Left ventricle myocardium inferior (tissue), 1 donor: Measurements from ENCODE around the gene LDLRAD4. TPM values are rescaled to one million over a fixed set of nuclear protein-coding genes. Genes with fewer than 3 reads are reported as not detected.

Experiments used
- DNase-seq: peaks from one replicate; pipeline ENCODE4 v3.0.0-alpha.2; 2020
- H3K27ac ChIP-seq: fragments of 200-600 bp; replicated peaks from 2 replicates; pipeline ENCODE4 v1.8.0; 2021
- H3K27me3 ChIP-seq: fragments of 200-600 bp; 2 replicates; pipeline ENCODE4 v1.8.0; 2021; ENCODE audit warnings: low read depth
- H3K36me3 ChIP-seq: fragments of 200-600 bp; 2 replicates; pipeline ENCODE4 v1.8.0; 2021
- H3K4me1 ChIP-seq: fragments of 200-600 bp; 2 replicates; pipeline ENCODE4 v1.8.0; 2021
- H3K4me3 ChIP-seq: fragments of 200-600 bp; 2 replicates; pipeline ENCODE4 v1.8.0; 2021; ENCODE audit warnings: mild to moderate bottlenecking, moderate library complexity
- H3K9me3 ChIP-seq: fragments of 200-600 bp; replicated peaks from 2 replicates; pipeline ENCODE4 v1.8.0; 2021
- intact Hi-C: fragments of 100-400 bp; cut with micrococcal nuclease; formaldehyde crosslinking; loops from one replicate; pipeline ENCODE4 v1.11.0; 2022
- total RNA-seq: library from RNA; stranded (reverse); fragmentation: NEBNext Ultra II Directional; extraction: Animal tissue kit (Norgen Biotek cat#: 25700); gene quantifications from one replicate; pipeline ENCODE4 v1.2.1, GENCODE V29; 2021
- TF ChIP-seq, protein P1 (sequence below): fragments of 200-600 bp; IDR thresholded peaks from 2 replicates; pipeline ENCODE4 v1.8.0; 2021; ENCODE audit warnings: antibody characterized with exemption, mild to moderate bottlenecking, borderline replicate concordance
- donor health status: DM: no; HTN: yes; CAD: no; lungs with severe emphysema.

LDLRAD4 gene
- total RNA-seq, 1 donor from 2014 or later, result 43.3 TPM

DNA sequence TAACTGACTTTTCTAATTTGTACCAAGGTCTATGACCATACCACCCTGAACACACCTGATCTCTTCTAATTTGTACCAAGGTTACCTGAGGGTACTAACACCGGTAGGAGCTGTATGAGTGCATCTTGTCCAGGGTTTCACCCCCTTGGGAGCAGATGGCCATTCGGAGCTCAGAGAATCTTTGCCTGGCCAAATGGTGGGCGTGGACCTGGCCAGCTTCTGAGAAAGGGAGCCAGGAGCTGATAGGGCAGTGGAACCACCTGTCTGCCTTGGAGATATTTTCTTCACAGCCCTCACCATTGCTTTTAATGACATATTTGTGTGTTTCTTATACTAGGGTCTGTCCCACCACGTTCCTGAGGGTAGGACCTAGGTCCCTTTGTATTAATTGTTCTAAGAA, 188.9 kb downstream of the LDLRAD4 start:
- H3K27ac ChIP-seq, result no peak overlapping the region
- no peak for DNase-seq
- peaks cover 11% of the 10 kb centered on the region for H3K9me3 ChIP-seq
- peaks cover 15% of the 10 kb centered on the region for H3K4me1 ChIP-seq
- H3K36me3 ChIP-seq, result no peaks in the 10 kb centered on the region
- no peaks in the 10 kb centered on the region for H3K27me3 ChIP-seq
- intact Hi-C loops, result no loop called here
- TF ChIP-seq, protein P1, sequence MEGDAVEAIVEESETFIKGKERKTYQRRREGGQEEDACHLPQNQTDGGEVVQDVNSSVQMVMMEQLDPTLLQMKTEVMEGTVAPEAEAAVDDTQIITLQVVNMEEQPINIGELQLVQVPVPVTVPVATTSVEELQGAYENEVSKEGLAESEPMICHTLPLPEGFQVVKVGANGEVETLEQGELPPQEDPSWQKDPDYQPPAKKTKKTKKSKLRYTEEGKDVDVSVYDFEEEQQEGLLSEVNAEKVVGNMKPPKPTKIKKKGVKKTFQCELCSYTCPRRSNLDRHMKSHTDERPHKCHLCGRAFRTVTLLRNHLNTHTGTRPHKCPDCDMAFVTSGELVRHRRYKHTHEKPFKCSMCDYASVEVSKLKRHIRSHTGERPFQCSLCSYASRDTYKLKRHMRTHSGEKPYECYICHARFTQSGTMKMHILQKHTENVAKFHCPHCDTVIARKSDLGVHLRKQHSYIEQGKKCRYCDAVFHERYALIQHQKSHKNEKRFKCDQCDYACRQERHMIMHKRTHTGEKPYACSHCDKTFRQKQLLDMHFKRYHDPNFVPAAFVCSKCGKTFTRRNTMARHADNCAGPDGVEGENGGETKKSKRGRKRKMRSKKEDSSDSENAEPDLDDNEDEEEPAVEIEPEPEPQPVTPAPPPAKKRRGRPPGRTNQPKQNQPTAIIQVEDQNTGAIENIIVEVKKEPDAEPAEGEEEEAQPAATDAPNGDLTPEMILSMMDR, result no peak
- no peak overlapping the region for H3K4me3 ChIP-seq

DNA sequence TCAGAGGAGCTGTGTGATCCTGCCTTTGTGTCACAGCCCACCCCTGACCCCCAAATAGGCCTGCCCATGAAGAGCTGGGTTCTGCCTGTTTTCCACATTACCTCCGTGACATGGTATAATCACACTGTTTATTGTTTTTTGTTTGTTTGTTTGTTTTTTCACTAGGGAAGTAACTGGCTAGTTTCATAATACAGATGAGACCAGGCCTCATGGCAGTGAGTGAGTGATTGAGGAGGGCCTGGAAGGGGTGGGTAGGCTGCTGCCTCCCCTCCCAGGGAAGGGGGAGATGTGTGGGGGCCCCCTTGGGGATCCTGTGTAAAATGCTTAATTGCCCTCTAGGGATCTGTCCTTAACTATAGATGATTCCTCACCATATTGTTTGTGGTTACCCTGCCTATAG, 190.5 kb downstream of the LDLRAD4 start:
- H3K27ac ChIP-seq, result no peak overlapping the region
- no peak overlapping the region for H3K4me3 ChIP-seq
- peaks cover 11% of the 10 kb centered on the region for H3K9me3 ChIP-seq
- H3K27me3 ChIP-seq, result no peaks in the 10 kb centered on the region
- H3K36me3 ChIP-seq, result no peaks in the 10 kb centered on the region
- TF ChIP-seq, protein P1, result no peak
- intact Hi-C loops, result no loop called here
- peaks cover 26% of the 10 kb centered on the region for H3K4me1 ChIP-seq
- DNase-seq, result no peak

GRCh38 chr18:13409997-13410396, 191.4 kb downstream of the LDLRAD4 start:
- peaks cover 11% of the 10 kb centered on the region for H3K9me3 ChIP-seq
- H3K36me3 ChIP-seq, result no peaks in the 10 kb centered on the region
- DNase-seq, result no peak
- H3K4me1 ChIP-seq, result peaks cover 36% of the 10 kb centered on the region
- TF ChIP-seq, protein P1, result no peak
- intact Hi-C loops, result loop anchor here (10.0 kb wide), 1 partner anchor 65 kb away; no protein-coding TSS in a partner anchor
- no peak overlapping the region for H3K27ac ChIP-seq
- H3K27me3 ChIP-seq, result no peaks in the 10 kb centered on the region
- H3K4me3 ChIP-seq, result no peak overlapping the region

- H3K27me3 ChIP-seq, result no peaks in the 10 kb centered on the region
- no peak for DNase-seq
- intact Hi-C loops, result loop anchor here (10.0 kb wide), 1 partner anchor 64 kb away; no protein-coding TSS in a partner anchor
- H3K9me3 ChIP-seq, result peaks cover 11% of the 10 kb centered on the region
- TF ChIP-seq, protein P1, result no peak
- H3K4me3 ChIP-seq, result no peak overlapping the region
- H3K4me1 ChIP-seq, result peaks cover 41% of the 10 kb centered on the region
- H3K27ac ChIP-seq, result no peak overlapping the region
- H3K36me3 ChIP-seq, result no peaks in the 10 kb centered on the region
Measured at GRCh38 chr18:13410471-13410870, 191.9 kb downstream of the LDLRAD4 start.

DNA sequence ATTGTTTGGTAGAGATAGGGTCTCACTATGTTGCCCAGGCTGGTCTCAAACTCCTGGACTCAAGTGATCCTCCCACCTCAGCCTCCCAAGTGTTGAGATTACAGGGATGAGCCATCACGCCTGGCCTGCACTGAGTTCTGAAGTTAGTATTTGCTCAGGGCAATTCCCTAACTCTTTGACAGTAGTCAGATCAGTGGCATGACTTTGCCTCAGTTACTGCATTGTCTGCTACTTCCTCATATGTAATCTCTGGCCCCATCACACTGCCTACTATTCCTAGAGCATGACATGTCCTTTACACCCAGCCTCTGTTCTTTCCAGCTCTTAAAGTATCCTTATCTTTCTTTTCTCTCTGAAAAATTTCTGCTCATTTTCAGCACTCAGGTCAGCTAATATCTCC, 193.5 kb downstream of the LDLRAD4 start:
- intact Hi-C loops, result loop anchor here (10.0 kb wide), 1 partner anchor 63 kb away; no protein-coding TSS in a partner anchor
- DNase-seq, result no peak
- Histone ChIP-seq H3K4me1 (peaks cover 47% of the 10 kb centered on the region), H3K27me3 (no peaks in the 10 kb centered on the region), H3K9me3 (peaks cover 11% of the 10 kb centered on the region), H3K4me3 (no peak overlapping the region), H3K27ac (no peak overlapping the region), H3K36me3 (no peaks in the 10 kb centered on the region)
- TF ChIP-seq, protein P1, result no peak
